HEK293T (cell line): ENCODE data around the gene CDH4.

Experiments
- CTCF ChIA-PET: fragments of 350-600 bp; formaldehyde crosslinking; extraction: SDS; loops from one replicate; lab custom pipeline; 2021; ENCODE audit warnings: antibody characterized with exemption, inconsistent platforms; lab: Yijun Ruan, JAX
- POLR2A ChIA-PET: fragments of 350-600 bp; formaldehyde crosslinking; extraction: SDS; loops from one replicate; lab custom pipeline; 2020; ENCODE audit warnings: antibody characterized with exemption, inconsistent platforms; lab: Yijun Ruan, JAX
- DNase-seq: peaks from one replicate; pipeline ENCODE4 v3.0.0; 2012; ENCODE audit warnings: mixed read lengths; ENCODE audit errors: extremely low spot score
- ARNT ChIP-seq: fragments of 450-650 bp; IDR thresholded peaks from 2 replicates; pipeline ENCODE4 v1.6.1; 2017; ENCODE audit warnings: mild to moderate bottlenecking
- BHLHE40 ChIP-seq: fragments of 450-650 bp; IDR thresholded peaks from 2 replicates; pipeline ENCODE4 v1.6.1; 2016; ENCODE audit warnings: mild to moderate bottlenecking, moderate library complexity, borderline replicate concordance
- CTBP1 ChIP-seq: fragments of 450-650 bp; IDR thresholded peaks from 2 replicates; pipeline ENCODE4 v1.6.1; 2016; ENCODE audit warnings: borderline replicate concordance
- ELF4 ChIP-seq: fragments of 450-650 bp; IDR thresholded peaks from 2 replicates; pipeline ENCODE4 v1.6.1; 2017; ENCODE audit warnings: antibody characterized with exemption
- FOXA1 ChIP-seq: fragments of 450-650 bp; IDR thresholded peaks from 2 replicates; pipeline ENCODE4 v1.6.1; 2016; ENCODE audit warnings: mild to moderate bottlenecking
- FOXK2 ChIP-seq: fragments of 450-650 bp; IDR thresholded peaks from 2 replicates; pipeline ENCODE4 v1.6.1; 2016; ENCODE audit warnings: mild to moderate bottlenecking
- FOXM1 ChIP-seq: fragments of 450-650 bp; IDR thresholded peaks from 2 replicates; pipeline ENCODE4 v1.6.1; 2017; ENCODE audit warnings: mild to moderate bottlenecking, borderline replicate concordance
- HDGF ChIP-seq: fragments of 450-650 bp; IDR thresholded peaks from 2 replicates; pipeline ENCODE4 v1.6.1; 2017; ENCODE audit warnings: antibody characterized with exemption, borderline replicate concordance
- L3MBTL2 ChIP-seq: fragments of 450-650 bp; conservative IDR thresholded peaks from 2 replicates; pipeline ENCODE4 v1.6.1; 2016; ENCODE audit warnings: mild to moderate bottlenecking
- LEF1 ChIP-seq: fragments of 450-650 bp; IDR thresholded peaks from 2 replicates; pipeline ENCODE4 v1.6.1; 2017; ENCODE audit warnings: mild to moderate bottlenecking, borderline replicate concordance
- NFRKB ChIP-seq: fragments of 450-650 bp; IDR thresholded peaks from 2 replicates; pipeline ENCODE4 v1.6.1; 2016; ENCODE audit warnings: mild to moderate bottlenecking, moderate library complexity
- PKNOX1 ChIP-seq: fragments of 450-650 bp; IDR thresholded peaks from 2 replicates; pipeline ENCODE4 v1.6.1; 2016
- SP1 ChIP-seq: fragments of 450-650 bp; IDR thresholded peaks from 2 replicates; pipeline ENCODE4 v1.6.1; 2017
- SUZ12 ChIP-seq: fragments of 450-650 bp; IDR thresholded peaks from 2 replicates; pipeline ENCODE4 v1.6.1; 2016; ENCODE audit warnings: mild to moderate bottlenecking
- TARDBP ChIP-seq: fragments of 450-650 bp; IDR thresholded peaks from 2 replicates; pipeline ENCODE4 v1.6.1; 2016
- ZNF384 ChIP-seq: fragments of 450-650 bp; IDR thresholded peaks from 2 replicates; pipeline ENCODE4 v1.6.1; 2016

CDH4 gene

GRCh38 chr20:61869750-61870507 lies 617.9 kb downstream of the CDH4 start:
- TF ChIP-seq BHLHE40: no peak
- TF ChIP-seq PKNOX1: no peak
- TF ChIP-seq CTBP1: no peak
- TF ChIP-seq ELF4: no peak
- no peak for TF ChIP-seq ZNF384
- no peak for TF ChIP-seq SUZ12
- no peak for TF ChIP-seq FOXA1
- no peak for TF ChIP-seq LEF1
- TF ChIP-seq TARDBP: no peak
- ChIA-PET POLR2A (no interaction called here), CTCF (no interaction called here)
- DNase-seq: no peak

GRCh38 chr20:61871160-61871559 lies 619.1 kb downstream of the CDH4 start:
- POLR2A ChIA-PET: no interaction called here
- CTCF ChIA-PET: no interaction called here
- DNase-seq: no peak
- TF ChIP-seq SP1: no peak
- TF ChIP-seq ARNT: no peak
- TF ChIP-seq FOXK2: no peak
- no peak for TF ChIP-seq ELF4
- no peak for TF ChIP-seq LEF1
- no peak for TF ChIP-seq L3MBTL2
- no peak for TF ChIP-seq FOXA1
- no peak for TF ChIP-seq CTBP1
- no peak for TF ChIP-seq TARDBP

- DNase-seq: no peak
- TF ChIP-seq TARDBP: no peak
- no peak for TF ChIP-seq PKNOX1
- no peak for TF ChIP-seq ARNT
- CTCF ChIA-PET: interaction anchor here (0.7 kb wide), 1 partner anchor 658 kb away, joined by 3 read pairs; no protein-coding TSS in a partner anchor
- POLR2A ChIA-PET: no interaction called here
These were observed 619.9 kb downstream of the CDH4 start for GRCh38 chr20:61871913-61872312.

GRCh38 chr20:61872371-61872900 lies 620.4 kb downstream of the CDH4 start:
- POLR2A ChIA-PET: no interaction called here

GRCh38 chr20:61873651-61874420 lies 621.8 kb downstream of the CDH4 start:
- no peak for DNase-seq
- ChIA-PET CTCF (no interaction called here), POLR2A (no interaction called here)
- TF ChIP-seq ELF4: no peak
- TF ChIP-seq L3MBTL2: no peak
- no peak for TF ChIP-seq TARDBP
- TF ChIP-seq FOXM1: no peak
- TF ChIP-seq SP1: no peak
- no peak for TF ChIP-seq PKNOX1
- no peak for TF ChIP-seq SUZ12
- TF ChIP-seq LEF1: no peak
- no peak for TF ChIP-seq CTBP1
- no peak for TF ChIP-seq ZNF384
- no peak for TF ChIP-seq BHLHE40
- TF ChIP-seq NFRKB: no peak

More at GRCh38 chr20:61872371-61872900, 620.4 kb downstream of the CDH4 start:
- no peak for DNase-seq
- CTCF ChIA-PET: interaction anchor here (0.7 kb wide), 1 partner anchor 658 kb away, joined by 3 read pairs; no protein-coding TSS in a partner anchor
- no peak for TF ChIP-seq FOXK2
- no peak for TF ChIP-seq HDGF
- TF ChIP-seq TARDBP: no peak
- no peak for TF ChIP-seq ELF4
- no peak for TF ChIP-seq L3MBTL2
- TF ChIP-seq SP1: no peak
- no peak for TF ChIP-seq LEF1
- no peak for TF ChIP-seq ZNF384
- TF ChIP-seq CTBP1: no peak
- no peak for TF ChIP-seq BHLHE40
- TF ChIP-seq FOXM1: no peak
- no peak for TF ChIP-seq NFRKB
- no peak for TF ChIP-seq PKNOX1
- no peak for TF ChIP-seq SUZ12
- TF ChIP-seq FOXA1: no peak
- TF ChIP-seq ARNT: no peak
